ENCODE measurements around the gene HNRNPUL1.

GRCh38 chr19:41239961-41240574 lies 24.1 kb upstream of the HNRNPUL1 start:
- TF ChIP-seq EZH2 (IDR thresholded peaks at IDR 0.05) (no peak), ZFX (IDR thresholded peaks at IDR 0.05) (no peak), ATF3 (IDR thresholded peaks at IDR 0.05) (no peak), REST (IDR thresholded peaks at IDR 0.05; ENCODE audit: low read depth) (no peak), YY1 (IDR thresholded peaks at IDR 0.05; ENCODE audit: extremely low read depth, insufficient replicate concordance, low read depth, low read length) (no peak), CTCF (IDR thresholded peaks at IDR 0.05 in 2 of 3, conservative IDR thresholded peaks at IDR 0.05 in 1 of 3; ENCODE audit: borderline replicate concordance in 1 of 3, insufficient read depth in 1 of 3, low read depth in 2 of 3, low read length in 2 of 3) (no peak), FOSL1 (IDR thresholded peaks at IDR 0.05; ENCODE audit: low read depth) (no peak), SRF (IDR thresholded peaks at IDR 0.05; ENCODE audit: low read depth) (no peak)

All from HCT116 (cell line).